Tibial nerve (tissue), 4 donors: ENCODE measurements around the gene GLT8D2.

Experiments
- EP300 ChIP-seq, 2 donors: sonication (generic); formaldehyde crosslinking; IDR thresholded peaks; one replicate each; pipeline ENCODE4 v1.6.1; 2017; ENCODE audit warnings: antibody characterized with exemption in 2 of 2, mild to moderate bottlenecking in 1 of 2
- POLR2A ChIP-seq, 2 donors: fragments of 450-650 bp; IDR thresholded peaks; one replicate each; pipeline ENCODE4 v1.6.1; 2017; ENCODE audit warnings: antibody characterized with exemption in 2 of 2, mild to moderate bottlenecking in 2 of 2, moderate library complexity in 2 of 2
- TF ChIP-seq, protein P1 (sequence below), 5 experiments: fragments of 200-600 bp in 3 of 5; fragments of 450-650 bp in 2 of 5; sonication (generic) in 3 of 5; IDR thresholded peaks; one replicate each; pipeline ENCODE4 v1.5.1; 2016 to 2019; ENCODE audit warnings: antibody characterized with exemption in 5 of 5, mild to moderate bottlenecking in 3 of 5, moderate library complexity in 2 of 5

DNA sequence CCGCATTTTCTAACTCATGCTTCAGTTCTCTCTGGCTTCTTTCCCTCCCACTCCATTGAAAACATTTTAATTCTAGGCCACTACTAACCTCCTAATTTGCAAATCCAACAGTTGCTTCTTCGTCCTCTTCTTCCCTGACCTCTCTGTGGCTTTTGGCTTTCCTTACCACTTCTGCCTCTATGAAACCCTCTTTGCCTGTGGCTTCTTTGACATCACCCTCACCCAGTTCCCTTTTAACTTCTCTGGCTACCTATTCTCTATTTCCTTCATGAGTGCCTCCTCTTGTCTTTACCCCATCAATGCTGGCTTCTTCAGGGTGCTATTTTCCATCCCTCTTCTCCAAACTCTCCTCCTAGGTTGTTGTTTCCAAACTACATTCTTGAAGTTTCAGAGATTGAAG is 10.0 kb upstream of the GLT8D2 start:
- no peak for TF ChIP-seq POLR2A (IDR thresholded peaks at IDR 0.05)
- TF ChIP-seq EP300 (IDR thresholded peaks at IDR 0.05), result no peak
- TF ChIP-seq, protein P1, sequence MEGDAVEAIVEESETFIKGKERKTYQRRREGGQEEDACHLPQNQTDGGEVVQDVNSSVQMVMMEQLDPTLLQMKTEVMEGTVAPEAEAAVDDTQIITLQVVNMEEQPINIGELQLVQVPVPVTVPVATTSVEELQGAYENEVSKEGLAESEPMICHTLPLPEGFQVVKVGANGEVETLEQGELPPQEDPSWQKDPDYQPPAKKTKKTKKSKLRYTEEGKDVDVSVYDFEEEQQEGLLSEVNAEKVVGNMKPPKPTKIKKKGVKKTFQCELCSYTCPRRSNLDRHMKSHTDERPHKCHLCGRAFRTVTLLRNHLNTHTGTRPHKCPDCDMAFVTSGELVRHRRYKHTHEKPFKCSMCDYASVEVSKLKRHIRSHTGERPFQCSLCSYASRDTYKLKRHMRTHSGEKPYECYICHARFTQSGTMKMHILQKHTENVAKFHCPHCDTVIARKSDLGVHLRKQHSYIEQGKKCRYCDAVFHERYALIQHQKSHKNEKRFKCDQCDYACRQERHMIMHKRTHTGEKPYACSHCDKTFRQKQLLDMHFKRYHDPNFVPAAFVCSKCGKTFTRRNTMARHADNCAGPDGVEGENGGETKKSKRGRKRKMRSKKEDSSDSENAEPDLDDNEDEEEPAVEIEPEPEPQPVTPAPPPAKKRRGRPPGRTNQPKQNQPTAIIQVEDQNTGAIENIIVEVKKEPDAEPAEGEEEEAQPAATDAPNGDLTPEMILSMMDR (IDR thresholded peaks at IDR 0.05), result no peak
